ENCODE measurements around the gene REC114.

The REC114 gene

GRCh38 chr15:73608941-73609340 is 166.0 kb downstream of the REC114 start:
- no peak for DNase-seq
